ENCODE results near the gene LIME1.

The LIME1 gene

GRCh38 chr20:63751471-63752271 is 15.2 kb downstream of the LIME1 start:
- no peak for DNase-seq

DNA sequence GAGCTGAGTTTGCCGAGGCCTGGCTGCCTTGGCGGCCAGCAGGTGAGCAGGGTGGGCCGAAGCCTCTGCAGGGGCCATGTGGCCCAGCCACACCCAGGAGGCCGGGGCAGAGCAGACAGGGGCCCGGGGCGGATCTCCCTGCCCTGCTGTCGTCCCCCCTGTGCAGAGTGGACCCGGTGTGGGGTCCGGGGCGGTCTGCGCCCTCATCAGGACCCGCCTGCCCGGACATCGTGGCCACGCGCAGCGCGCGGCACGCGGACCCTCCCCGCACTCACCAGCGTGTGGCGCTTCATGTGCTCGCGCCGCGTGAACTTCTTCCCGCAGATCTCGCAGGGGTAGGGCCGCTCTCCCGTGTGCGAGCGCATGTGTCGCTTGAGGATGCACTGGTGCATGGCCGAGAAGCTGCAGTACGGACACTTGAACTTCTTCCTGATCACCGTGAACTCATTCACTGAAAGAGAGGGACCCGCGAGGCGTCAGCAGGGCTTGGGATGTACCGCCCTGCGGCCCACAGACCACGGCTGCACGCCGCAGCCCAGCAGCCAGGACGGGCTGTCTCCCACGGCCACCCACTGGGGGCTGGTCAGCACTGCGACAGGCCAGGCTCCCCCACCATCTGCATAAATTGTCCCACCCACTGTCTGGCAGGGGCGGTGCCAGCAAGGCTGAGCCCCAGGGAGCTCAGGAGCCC is 16.1 kb downstream of the LIME1 start:
- DNase-seq: no peak

- DNase-seq: no peak
Observed at GRCh38 chr20:63753381-63753780, 16.9 kb downstream of the LIME1 start.

GRCh38 chr20:63754008-63754407 is 17.5 kb downstream of the LIME1 start:
- DNase-seq: no peak

DNA sequence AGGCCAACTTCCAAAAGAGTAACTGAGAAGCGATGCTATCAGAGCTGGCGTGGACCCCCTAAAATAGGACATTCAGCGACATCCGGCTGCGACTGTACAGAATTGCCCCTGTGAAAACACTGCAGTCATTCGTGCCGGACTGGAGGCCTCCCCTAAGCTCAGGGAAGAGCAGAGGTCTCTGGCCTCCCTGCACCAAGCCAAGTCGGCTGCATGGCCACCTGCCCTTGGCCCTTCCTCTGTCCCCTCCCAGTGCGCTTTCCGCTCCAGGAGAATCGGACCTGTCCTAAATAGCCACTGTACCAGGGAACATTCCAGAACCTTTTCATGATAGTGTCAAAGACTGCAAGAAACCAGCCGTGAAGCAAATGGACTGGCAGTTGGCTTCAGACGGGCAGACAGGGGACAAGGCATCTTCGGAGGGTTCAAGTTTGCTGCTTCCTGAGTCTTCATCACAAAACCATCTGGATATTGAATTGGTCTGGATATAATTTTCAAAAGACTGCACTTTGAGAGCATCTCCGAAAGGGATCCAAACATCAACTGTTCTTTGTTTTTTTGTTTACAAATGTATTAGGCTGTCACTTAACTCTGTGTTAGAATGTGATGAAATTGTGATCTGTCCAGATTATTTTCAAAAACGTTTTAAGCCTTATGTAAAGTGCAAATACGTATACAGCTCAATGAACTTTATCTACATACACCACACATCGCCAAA is 19.6 kb downstream of the LIME1 start:
- no peak for DNase-seq

GRCh38 chr20:63756648-63756991 is 20.2 kb downstream of the LIME1 start:
- no peak for DNase-seq

- DNase-seq: no peak
Observed at GRCh38 chr20:63758152-63758551, 21.7 kb downstream of the LIME1 start.

GRCh38 chr20:63759377-63759901 is 23.0 kb downstream of the LIME1 start:
- DNase-seq: no peak

DNA sequence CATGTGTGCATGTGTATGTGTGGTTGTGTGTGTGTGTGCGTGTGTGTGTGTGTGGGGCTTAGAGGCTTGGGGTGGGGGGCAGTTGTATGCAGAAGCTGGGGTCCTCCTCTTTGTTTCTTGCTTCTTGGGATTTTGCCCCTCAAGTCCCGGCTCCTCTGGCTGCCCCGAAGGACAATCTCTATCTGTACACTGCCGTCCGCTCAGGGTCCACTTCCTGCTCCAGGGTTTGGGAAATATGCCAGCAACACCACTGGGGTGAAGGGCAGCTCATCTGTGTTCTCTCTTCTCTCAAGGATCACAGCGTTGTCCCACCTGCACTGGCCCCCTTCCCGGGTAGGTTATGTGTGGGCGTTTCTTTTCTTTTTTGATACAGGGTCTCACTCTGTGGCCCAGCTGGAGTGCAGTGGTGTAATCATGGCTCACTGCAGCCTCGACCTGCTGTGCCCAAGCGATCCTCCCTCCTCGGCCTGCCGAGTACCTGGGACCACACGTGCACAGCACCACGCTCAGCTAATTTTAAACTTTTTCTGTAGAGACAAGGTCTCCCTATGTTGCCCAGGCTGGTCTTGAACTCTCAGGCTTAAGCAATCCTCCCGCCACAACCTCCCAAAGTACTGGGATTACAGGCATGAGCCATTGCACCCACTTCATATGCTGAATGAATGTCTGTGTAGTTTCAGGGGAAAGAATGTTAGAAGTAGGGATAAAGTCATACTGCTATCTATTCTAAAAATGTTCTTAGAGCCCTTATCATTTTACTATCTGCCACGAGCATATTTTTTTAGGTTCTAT is 28.8 kb downstream of the LIME1 start:
- no peak for DNase-seq

DNA sequence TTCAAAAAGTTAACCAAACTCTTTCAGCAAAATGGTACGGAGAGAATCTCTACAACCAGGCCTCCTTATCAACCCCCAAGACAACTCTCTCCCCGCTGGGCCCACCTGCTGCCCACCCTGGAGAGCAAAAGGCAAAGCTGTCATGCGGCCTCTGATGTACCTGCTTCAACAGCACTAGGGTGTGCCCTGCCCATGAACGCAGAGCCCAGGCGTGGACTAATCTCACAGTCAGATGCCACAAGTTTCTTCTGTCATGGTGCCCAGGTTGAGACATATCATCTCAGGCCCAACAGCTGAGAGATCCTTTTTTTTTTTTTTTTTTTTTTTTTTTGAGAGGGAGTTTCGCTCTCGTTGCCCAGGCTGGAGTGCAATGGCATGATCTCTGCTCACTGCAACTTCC is 29.4 kb downstream of the LIME1 start:
- DNase-seq: no peak

DNA sequence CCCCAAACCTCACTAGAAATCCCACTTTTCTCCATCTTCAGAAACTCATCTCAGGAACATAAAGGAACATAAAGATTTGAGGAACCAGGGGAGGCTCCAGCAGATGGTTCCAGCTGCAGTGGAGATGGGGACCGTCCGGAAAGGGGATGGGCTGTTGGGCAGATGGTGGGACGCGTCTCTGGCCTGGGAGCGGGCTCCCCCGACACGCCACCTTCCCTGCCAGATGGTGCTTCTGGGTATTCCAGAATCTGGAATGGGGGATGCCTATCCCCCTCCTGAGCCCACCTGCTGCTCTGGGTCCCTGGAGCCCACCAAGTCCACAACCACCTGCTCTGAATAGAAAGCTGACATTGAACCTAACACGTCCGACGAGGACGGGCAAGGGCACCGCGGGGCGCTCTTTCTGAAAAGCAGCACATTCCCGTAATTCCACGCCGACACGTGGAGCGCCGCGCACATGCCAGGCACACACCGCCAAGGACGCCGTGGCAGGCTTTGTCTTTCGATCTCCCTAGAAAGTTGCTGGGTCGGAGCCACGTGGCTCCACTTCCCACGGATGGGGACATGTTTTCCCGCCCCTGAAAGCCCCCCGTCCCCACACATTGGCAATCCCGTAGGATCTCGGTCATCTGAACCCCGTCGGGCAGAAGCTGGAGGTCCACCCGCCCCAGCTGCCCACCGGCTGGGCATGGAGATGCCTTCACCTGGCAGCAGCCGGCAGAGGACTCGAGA is 30.4 kb downstream of the LIME1 start:
- no peak for DNase-seq

- DNase-seq: no peak
Observed at GRCh38 chr20:63767456-63767855, 31.0 kb downstream of the LIME1 start.

DNA sequence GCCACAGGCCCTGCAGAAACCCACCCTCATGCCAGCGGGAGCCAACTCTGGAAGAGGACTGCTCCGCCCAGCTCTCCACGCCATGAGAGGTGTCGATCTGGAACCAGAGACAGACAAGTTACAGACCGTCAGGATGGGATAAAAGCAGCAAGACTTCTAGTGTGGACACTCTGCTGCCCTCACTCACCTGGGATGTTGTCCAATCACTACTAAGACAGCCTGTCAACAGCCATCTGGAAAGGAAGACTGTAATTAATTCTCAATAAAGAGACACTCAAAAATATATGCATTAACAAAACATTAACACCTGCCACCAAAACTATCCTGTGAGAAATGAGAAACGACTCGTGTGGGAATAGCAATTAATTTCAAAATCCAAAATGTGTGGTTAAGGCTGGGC is 31.4 kb downstream of the LIME1 start:
- no peak for DNase-seq

- DNase-seq: no peak
Observed at GRCh38 chr20:63768591-63769515, 32.4 kb downstream of the LIME1 start.

DNA sequence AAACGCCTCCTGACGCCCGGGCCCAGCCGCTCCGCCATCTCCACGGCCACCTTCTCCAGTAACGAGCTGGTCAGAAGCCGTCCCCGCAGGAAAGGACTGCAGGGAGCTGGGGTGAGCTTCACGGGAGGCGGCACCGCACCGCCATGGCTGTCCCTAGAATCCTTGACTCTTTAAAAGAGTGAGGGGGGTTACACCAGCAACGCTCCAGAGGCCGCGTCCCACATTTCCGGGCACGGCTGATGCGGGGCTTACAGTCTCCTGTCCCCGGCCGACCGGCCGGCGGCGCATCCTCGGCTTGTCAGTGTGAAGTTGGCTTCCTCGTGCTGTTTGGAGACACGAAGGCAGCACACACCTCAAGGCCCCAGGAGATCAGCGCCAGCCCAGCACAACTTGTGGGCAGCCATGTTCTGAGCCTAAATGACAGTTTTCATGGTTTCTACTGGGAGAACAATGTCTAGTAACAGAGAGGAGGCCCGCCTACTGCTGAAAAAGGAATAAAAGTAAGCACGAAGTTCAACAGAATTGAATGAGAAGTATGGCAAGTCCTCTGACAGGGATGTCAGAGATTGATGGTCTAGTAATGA is 33.5 kb downstream of the LIME1 start:
- DNase-seq: no peak

DNA sequence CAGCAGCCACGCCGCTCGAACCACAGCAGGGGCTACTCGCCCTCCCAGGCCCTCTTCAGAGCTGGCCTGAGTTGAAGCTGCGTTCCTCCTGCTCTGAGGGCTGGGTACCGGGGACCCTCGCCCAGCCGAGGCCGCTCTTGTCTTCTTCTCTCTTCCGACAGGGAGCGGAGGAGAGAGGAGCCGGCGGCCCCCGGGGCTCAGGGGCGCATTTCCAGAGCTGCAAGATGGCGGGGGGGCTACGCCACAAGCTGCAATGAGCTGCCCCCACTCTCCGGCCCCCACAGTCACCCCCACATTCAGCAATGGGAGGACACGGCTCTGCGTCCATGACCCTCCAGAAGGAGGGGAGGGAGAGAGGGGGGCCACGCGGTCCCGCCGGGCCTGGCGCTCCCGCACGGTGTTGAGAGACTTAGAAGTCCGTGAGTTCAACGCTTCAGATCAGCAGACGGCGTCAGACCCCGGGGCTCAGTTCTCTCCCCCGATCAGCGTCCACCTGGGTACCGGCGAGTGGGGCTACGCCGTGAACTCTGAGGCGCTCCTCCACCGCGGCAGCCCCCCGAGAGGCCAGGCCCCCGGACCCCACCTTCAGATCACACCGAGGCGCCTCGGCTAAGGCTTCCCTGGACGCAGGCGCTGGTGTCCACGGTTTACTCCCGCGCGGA is 34.7 kb downstream of the LIME1 start:
- no peak for DNase-seq

GRCh38 chr20:63772781-63773518 is 36.5 kb downstream of the LIME1 start:
- DNase-seq: no peak

DNA sequence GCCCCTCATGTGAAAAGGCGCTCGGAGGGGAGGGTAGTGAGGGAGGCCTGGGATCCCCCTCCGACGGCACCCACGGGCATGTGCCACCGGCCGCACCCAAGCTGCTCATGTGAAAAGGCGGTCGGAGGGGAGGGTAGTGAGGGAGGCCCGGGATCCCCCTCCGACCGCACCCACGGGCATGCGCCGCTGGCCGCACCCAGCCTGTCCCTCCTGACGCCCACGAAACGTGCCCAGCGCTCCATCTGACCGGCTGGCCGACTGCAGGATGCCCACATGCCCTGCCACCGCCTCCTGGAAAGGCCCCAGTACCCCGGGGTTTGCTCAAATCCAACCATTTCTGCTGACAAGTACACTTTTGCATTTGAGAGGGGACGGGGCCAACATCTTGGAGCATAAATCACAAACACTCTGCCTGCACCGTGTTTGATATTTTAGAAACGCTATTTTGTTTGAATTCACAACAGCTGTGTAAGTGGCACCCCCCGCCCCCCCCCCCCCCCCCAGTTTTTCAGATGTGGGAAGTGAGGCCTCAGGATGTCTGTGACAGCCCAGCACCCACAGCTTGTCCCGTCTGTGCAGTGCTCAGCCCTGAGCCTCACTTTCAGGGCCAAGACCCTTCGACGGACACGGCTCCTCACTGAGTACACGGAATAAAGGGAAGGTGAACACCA is 37.2 kb downstream of the LIME1 start:
- no peak for DNase-seq

- DNase-seq: no peak
Observed at GRCh38 chr20:63774306-63774705, 37.8 kb downstream of the LIME1 start.

All from activated T-cell treated with anti-CD3 and anti-CD28 coated beads for 4 hours (primary cell).